VCaP (cell line): ENCODE results near the gene HSD11B1.

ENCODE experiments used
- H3K27ac ChIP-seq: fragments of 450-650 bp; 2 replicates; pipeline ENCODE4 v1.5.1; 2017
- CTCF ChIP-seq: fragments of 450-650 bp; conservative IDR thresholded peaks from 2 replicates; pipeline ENCODE4 v1.5.1; 2017; ENCODE audit warnings: mild to moderate bottlenecking, moderate library complexity

HSD11B1 gene

GRCh38 chr1:209737118-209737505 is 32.5 kb downstream of the HSD11B1 start:
- no peak for TF ChIP-seq CTCF

GRCh38 chr1:209738270-209738669 is 33.6 kb downstream of the HSD11B1 start:
- TF ChIP-seq CTCF: no peak
- H3K27ac ChIP-seq: no peak overlapping the region

More at GRCh38 chr1:209737118-209737505, 32.5 kb downstream of the HSD11B1 start:
- no peak overlapping the region for H3K27ac ChIP-seq

GRCh38 chr1:209741193-209741592 is 36.5 kb downstream of the HSD11B1 start:
- H3K27ac ChIP-seq: no peak overlapping the region
- no peak for TF ChIP-seq CTCF

GRCh38 chr1:209741889-209742288 is 37.2 kb downstream of the HSD11B1 start:
- no peak overlapping the region for H3K27ac ChIP-seq
- no peak for TF ChIP-seq CTCF

GRCh38 chr1:209742409-209743144 is 37.9 kb downstream of the HSD11B1 start:
- no peak for TF ChIP-seq CTCF

GRCh38 chr1:209743145-209743482 is 38.5 kb downstream of the HSD11B1 start:
- peak overlapping the region; percentile 79 for H3K27ac ChIP-seq
- no peak for TF ChIP-seq CTCF

More at GRCh38 chr1:209742409-209743144, 37.9 kb downstream of the HSD11B1 start:
- peak overlapping the region; percentile 79 for H3K27ac ChIP-seq

GRCh38 chr1:209746451-209747165 is 42.0 kb downstream of the HSD11B1 start:
- no peak for TF ChIP-seq CTCF
- peak overlapping the region; percentile 79 for H3K27ac ChIP-seq
